ENCODE measurements around the gene HACD2.

DNA sequence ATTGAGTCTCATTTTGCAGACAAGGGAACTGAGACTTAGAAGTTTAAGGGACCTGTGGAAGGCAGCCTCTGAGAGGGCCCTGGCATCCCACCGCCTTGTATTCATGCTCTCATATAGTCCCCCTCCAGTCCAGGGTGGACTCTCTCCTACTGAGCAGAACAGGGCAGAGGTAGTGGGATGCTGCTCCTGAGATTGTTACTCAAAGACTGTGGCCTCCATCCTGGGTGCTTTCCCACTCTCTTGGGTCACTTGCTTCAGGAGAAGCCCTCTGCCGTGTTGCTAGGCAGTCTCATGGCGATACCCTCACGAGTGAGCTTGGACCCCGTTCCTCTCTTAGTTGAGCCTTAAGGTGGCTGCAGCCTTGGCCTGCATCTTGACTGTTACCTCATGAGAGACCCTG lies 113.7 kb downstream of the HACD2 start:
- TF ChIP-seq, protein P1, sequence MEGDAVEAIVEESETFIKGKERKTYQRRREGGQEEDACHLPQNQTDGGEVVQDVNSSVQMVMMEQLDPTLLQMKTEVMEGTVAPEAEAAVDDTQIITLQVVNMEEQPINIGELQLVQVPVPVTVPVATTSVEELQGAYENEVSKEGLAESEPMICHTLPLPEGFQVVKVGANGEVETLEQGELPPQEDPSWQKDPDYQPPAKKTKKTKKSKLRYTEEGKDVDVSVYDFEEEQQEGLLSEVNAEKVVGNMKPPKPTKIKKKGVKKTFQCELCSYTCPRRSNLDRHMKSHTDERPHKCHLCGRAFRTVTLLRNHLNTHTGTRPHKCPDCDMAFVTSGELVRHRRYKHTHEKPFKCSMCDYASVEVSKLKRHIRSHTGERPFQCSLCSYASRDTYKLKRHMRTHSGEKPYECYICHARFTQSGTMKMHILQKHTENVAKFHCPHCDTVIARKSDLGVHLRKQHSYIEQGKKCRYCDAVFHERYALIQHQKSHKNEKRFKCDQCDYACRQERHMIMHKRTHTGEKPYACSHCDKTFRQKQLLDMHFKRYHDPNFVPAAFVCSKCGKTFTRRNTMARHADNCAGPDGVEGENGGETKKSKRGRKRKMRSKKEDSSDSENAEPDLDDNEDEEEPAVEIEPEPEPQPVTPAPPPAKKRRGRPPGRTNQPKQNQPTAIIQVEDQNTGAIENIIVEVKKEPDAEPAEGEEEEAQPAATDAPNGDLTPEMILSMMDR (IDR thresholded peaks at IDR 0.05) = no peak
- TF ChIP-seq EZH2 (IDR thresholded peaks at IDR 0.05) (no peak), EZH2phosphoT487 (IDR thresholded peaks at IDR 0.05) (no peak)
